Measurements from ENCODE around the gene PRX. TPM values are rescaled to one million over a fixed set of nuclear protein-coding genes. Genes with fewer than 3 reads are reported as not detected.

Gene PRX
- total and polyA plus RNA-seq, 9 of the 15 experiments (the other 6 are each of a cell fraction or from before 2014, with no cell fraction given) = 0.65 to 3.5 (median 1.7) TPM; not detected in 2

GRCh38 chr19:40418040-40418439, 4.9 kb upstream of the PRX start (continued):
- peak; percentile 50 for TF ChIP-seq ZNF280A (IDR thresholded peaks at IDR 0.05; ENCODE audit: low read depth, partially characterized antibody)
- no peak for TF ChIP-seq FOXA3 (CRISPR knock-in tag; conservative IDR thresholded peaks at IDR 0.05 in 1 of 2, IDR thresholded peaks at IDR 0.05 in 1 of 2)
- no peak for TF ChIP-seq MGA (IDR thresholded peaks at IDR 0.05)
- no peak for TF ChIP-seq TCFL5 (CRISPR knock-in tag; conservative IDR thresholded peaks at IDR 0.05)
- TF ChIP-seq NBN (IDR thresholded peaks at IDR 0.05; ENCODE audit: low read depth) = 0 out of 2 replicates have a peak, but pooled peaks have one; percentile 39
- TF ChIP-seq MLLT1 (IDR thresholded peaks at IDR 0.05) = 0 out of 4 replicates have a peak, but pooled peaks of 1 of the 2 experiments have one; percentile 39
- TF ChIP-seq HMG20B (CRISPR knock-in tag; IDR thresholded peaks at IDR 0.05) = no peak
- no peak for TF ChIP-seq C11orf30 (IDR thresholded peaks at IDR 0.05; ENCODE audit: low read depth)
- TF ChIP-seq FOXA1 (IDR thresholded peaks at IDR 0.05; ENCODE audit: borderline replicate concordance) = no peak
- no peak for TF ChIP-seq U2AF1 (optimal IDR thresholded peaks at IDR 0.05; ENCODE audit: low read depth, low read length)
- TF ChIP-seq HCFC1 (IDR thresholded peaks at IDR 0.05; ENCODE audit: low read depth, low read length) = no peak
- 0 out of 2 replicates have a peak, but pooled peaks have one; percentile 5 for TF ChIP-seq NFIC (IDR thresholded peaks at IDR 0.05)
- TF ChIP-seq RCOR1 (IDR thresholded peaks at IDR 0.05; ENCODE audit: borderline replicate concordance in 1 of 2, low read depth in 2 of 2, low read length in 2 of 2) = no peak
